HG03108 (cell line): ENCODE results near the gene KRT25.
"Not testable (repeated sequence)": the region's sequence is repeated elsewhere in the genome, so short reads cannot be mapped to it uniquely, and the experiment has no call there.

ENCODE experiments used
- ATAC-seq: cut with Tn5 transposase; IDR thresholded peaks from one replicate; pipeline ENCODE4 v1.9.1; 2021; ENCODE audit warnings: moderate library complexity; ENCODE audit not compliant: unreplicated experiment

KRT25 gene

DNA sequence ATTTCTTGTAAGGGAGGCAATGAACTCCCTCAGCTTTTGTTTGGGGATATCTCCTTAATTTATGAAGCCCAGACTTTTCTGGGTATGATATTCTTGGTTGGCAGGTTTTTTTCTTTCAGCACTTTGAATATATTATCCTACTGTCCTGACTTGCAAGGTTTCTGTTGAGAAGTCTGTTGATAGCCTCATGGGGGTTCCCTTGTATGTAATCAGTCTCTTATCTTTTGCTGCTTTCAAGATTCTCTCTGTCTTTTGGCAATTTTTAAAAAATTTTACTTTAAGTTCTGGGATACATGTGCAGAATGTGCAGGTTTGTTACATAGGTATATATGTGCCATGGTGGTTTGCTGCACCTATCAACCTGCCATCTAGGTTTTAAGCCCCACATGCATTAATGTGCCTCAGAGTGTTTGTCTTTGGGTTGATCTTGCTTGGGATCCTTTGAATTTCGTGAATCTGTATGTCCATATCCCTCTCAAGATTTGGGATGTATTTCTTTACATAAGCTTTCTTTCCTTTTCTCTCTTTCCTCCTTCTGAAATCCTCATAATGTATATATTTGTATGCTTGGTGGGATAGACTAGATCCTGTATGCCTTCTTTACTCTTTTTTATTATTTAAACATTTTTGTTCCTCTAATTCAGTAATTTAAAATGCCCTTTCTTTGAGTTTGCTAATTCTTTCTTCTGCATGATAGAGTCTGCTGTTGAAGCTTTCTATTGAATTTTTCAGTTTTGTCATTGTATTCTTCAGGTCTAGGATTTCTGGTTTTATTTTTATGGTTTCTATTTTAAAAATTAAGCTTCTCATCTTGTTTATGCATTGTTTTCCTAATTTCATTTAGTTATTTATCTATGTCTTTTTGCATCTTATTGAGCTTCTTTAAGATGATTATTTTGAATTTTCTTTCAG, 5.2 kb upstream of the KRT25 start:
- ATAC-seq = no peak

GRCh38 chr17:40753804-40754203, 1.3 kb downstream of the KRT25 start:
- no peak for ATAC-seq

DNA sequence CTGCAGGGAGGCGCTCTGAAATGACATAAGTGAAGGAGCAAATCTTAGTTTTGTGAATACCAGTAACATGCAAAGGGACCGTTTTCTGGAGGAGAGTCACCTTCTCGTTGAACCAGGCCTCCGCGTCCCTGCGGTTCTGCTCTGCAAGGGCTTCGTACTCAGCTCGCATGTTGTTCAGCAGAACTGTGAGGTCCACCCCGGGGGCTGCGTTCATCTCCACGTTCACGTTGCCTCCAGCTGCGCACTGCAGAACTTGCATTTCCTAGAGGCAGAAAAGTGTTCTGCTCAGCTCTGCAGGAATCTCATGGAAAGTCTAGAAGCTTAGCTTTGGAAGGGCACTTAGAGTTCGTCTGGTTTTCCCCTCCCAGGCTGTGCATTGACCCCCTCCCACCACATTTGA, 4.1 kb downstream of the KRT25 start:
- no peak for ATAC-seq

GRCh38 chr17:40750391-40750790, 4.7 kb downstream of the KRT25 start:
- no peak for ATAC-seq

DNA sequence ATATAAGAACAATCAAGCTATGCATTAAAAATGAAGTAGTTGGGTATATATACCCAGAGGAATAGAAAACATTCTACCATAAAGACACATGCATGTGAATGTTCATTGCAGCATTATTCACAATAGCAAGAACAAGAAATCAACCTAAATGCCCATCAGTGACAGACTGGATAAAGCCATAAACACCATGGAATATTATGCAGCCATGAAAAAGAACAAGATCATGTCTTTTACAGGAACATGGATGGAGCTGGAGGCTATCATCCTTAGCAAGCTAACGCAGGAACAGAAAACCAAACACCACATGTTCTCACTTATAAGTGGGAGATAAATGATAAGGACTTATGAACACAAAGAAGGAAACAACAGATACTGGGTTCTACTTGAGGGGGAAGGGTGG, 6.5 kb downstream of the KRT25 start:
- ATAC-seq = not testable (repeated sequence)

GRCh38 chr17:40738553-40738952, 16.6 kb downstream of the KRT25 start:
- ATAC-seq = no peak

DNA sequence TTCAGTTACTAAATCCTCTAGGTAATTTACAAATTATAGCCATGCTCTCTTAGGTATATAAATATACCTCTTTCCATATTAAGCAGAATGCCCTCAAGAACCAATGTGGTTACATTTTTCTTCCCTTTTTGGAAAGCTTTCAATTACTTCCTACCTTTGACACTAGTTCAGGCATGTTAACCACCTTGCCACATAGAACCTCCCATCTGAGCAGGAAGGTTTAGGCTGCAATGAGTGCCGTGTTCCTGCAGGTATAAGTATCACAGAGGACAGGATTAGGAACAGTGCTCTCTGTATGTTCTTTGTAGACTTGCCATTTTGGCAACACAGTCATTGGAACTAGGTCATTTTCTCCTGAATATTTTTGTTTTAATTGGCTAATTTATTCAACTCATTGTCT, 20.1 kb downstream of the KRT25 start:
- ATAC-seq = no peak

GRCh38 chr17:40734018-40734417, 21.1 kb downstream of the KRT25 start:
- no peak for ATAC-seq

GRCh38 chr17:40730970-40731369, 24.2 kb downstream of the KRT25 start:
- no peak for ATAC-seq

DNA sequence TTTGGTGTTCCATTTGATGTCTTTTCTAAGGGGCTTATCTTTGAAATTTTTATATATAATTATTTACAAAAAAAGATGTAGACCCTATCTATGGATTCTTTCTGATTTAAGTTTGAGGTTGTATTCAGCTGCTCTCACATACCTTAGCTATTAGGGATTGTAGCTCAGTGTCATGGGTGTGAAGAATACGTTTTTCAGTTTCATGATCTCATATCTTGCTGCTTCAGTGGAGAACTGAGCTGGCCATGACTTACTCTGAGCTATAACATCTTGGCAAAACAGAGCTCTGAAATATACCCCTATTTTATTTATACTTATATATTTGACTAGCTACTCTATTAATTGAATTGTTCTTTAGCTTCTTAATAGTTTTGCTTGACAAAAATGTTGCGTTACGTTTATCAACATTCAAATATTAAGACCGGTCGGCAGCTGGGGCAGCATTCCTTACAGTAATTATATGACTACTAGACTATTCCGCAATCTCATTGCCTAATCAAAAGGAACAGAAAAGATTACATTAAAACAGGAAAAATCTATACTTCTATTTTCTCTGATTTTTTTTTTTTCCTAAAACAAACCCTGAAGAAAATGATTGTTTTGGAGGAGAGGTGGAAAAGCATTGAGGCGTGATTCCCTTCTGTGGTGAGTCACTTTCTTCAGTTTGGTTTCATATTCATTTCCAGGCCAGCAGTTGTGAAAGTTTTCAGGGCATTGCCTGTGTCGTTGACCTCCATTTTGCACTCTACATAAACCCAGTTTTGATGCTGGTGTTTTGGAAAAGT, 27.5 kb downstream of the KRT25 start:
- no peak for ATAC-seq

DNA sequence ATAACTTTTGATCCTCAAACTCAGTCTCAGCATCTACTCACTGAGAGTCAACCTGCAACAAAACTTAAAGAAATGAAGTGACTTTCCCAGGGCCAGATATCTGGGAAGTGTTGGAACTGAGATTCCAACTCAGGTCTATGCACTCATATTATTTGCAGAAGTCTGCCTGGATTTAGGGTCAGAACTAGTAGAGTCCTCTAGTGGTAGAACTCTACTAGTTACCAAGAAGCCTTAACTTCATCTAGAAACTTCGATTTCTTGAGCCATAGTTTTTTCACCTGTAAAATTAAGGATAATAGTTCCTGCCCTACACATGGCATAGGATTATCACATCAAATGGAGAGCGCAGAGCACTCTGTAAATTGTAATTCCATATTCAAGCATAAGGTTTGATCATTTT, 28.2 kb downstream of the KRT25 start:
- ATAC-seq = no peak

- ATAC-seq = no peak
Observed at GRCh38 chr17:40724656-40725055, 30.5 kb downstream of the KRT25 start.

DNA sequence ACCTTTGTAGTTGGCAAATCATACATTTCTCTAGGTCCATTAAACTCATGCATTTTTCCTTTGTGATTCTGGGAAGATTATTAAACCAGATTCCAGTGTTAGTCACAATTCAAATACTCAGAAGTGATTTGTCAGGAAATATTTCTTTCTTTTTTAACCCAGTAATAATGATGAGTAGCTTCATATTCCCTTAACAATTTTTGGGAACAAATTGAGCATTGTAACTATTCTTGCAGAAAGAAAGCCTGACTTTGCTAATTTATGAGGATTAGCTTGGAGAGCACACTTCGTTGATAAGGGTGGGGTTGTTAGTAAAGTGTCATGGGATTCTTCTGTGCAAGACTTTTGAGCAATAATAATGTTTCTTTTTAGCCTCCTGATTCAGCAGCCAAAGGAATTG, 32.9 kb downstream of the KRT25 start:
- no peak for ATAC-seq

DNA sequence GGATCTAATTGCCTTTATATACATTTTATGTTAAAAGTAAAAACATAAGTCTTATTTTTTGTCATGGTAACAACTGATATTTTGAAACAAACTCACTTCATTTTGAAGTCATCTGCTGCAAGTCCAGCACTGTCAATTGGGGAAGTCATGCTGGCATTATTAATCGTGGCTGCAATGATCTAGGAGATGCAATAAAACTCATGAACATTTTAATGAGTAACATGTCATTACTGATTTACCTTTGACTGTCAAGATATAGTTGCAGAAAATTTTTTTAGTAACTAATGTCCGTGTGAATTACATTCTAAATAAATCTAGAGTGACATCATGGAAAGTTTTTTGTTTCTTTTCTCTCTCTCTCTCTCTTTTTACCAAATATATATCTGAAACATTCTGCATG, 34.2 kb downstream of the KRT25 start:
- ATAC-seq = no peak

DNA sequence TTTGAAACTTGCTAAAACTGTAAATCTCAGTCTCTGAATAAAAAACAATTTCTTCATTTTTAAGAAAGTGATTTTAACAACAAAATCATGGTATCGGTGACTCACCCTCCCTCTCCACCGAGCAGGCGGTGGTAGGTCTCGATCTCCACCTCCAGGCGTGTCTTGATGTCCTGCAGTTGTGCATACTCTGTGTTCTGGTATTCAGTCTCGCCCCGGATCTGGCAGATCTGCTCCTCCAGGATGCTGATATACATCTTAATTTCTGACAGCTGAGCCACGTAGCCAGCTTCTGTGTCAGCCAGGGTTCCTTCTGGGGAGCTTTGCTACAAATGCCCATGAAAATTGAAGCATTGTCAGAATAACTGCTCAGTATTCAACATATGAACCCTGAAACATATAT, 36.2 kb downstream of the KRT25 start:
- ATAC-seq = no peak

DNA sequence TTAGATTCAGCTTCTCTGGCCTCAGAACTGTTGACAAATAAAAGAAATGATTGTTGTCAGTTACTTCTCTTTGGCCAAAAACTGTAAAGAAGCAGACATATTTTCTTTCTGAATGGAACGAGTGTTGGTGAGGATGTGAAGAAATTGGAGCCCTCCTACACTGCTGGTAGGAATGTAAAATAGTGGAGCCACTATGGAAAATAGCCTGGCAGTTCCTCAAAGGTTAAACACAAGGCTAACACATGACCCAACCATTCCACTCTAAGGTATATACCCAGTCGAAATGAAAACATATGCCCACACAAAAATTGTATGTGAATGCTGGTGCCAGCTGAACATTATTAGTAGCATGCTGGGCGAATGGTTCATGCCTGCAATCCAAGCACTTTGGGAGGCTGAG, 37.4 kb downstream of the KRT25 start:
- ATAC-seq = no peak

GRCh38 chr17:40714473-40714872, 40.7 kb downstream of the KRT25 start:
- ATAC-seq = no peak

DNA sequence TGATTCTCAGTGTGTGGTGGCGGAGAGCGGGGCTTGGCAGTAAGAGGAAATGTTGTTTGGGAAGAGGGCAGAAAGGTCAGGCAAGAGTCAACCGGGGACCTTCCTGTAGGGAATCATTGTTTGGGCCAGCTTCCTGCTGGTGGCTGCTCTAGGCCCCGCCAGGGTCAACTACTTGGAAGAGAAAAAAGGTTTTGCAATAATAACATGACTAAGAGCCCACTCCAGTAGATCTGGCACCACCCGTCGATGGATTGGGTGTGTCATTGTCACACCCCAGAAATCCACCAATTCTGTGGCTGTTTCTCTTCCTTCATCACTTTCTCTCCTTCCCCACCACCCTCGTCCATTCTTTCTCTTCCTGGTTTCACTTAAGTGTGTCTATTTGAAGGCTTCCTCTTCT, 47.4 kb downstream of the KRT25 start:
- ATAC-seq = no peak

DNA sequence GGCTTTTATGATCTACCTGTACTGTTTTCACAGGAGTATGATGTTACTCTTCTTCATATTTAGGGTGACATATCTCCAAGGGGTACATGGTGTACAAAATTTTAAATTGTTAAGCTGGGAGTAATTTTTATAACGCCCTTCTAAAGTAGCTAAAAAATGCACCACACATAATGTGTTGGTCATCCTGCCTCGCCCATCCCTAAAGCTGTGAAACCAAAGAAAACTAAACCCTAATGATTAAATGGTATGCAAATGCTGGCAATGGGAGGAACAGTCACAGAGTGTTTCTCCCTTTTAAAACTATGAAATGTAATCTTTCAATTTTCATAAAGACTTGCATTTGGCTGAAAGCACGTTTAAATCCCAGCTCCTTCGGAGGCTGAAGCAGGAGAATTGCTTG, 49.5 kb downstream of the KRT25 start:
- ATAC-seq = no peak

- ATAC-seq = no peak
Observed at GRCh38 chr17:40703652-40704051, 51.5 kb downstream of the KRT25 start, which contains the start of gene KRT24. TSS of gene KRT24 (minus strand) at chr17:40703752. CDS start at chr17:40703693, 59 bp downstream.

DNA sequence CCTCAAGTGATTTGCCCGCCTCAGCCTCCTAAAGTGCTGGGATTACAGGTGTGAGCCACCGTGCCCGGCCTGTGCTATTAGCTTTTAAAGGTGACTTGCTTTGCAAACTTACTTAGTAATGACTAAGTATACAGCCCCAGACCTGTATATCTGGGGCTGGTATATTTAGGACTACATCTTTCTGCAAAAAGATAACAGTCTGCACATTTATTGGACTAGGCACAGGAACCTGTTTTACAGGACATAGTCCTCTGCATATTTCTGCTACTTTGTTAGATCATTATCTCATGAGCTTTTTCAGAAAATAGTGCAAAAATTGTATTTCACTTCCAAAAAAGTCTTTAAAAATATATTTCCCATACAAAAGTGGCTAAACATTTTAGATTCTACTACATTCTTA, 52.9 kb downstream of the KRT25 start:
- ATAC-seq = no peak

DNA sequence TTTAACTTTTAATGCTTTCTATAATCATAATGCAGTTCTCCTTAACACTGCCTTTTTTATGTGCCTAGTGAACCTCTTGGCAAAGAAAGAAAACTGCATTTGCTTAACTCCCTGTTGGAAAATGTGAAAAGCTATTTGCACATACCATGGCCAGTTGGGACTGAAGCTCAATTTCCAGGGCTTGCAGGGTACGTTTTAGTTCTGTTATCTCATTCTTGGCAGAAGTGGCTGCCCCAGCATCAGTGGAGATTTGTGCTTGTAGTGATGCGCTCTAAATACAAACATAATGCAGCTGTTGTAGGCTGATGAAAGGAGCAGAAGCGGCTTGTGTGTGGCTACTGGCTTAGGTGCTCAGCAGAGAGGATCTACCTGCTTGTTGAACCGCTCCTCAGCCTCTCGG, 55.3 kb downstream of the KRT25 start:
- ATAC-seq = no peak
